ENCODE measurements around the gene USP43.
"Not testable (repeated sequence)": the region's sequence is repeated elsewhere in the genome, so short reads cannot be mapped to it uniquely, and the experiment has no call there.

USP43 gene

GRCh38 chr17:9644910-9645751, at the start of gene USP43 (continued):
- TF ChIP-seq, protein P1, sequence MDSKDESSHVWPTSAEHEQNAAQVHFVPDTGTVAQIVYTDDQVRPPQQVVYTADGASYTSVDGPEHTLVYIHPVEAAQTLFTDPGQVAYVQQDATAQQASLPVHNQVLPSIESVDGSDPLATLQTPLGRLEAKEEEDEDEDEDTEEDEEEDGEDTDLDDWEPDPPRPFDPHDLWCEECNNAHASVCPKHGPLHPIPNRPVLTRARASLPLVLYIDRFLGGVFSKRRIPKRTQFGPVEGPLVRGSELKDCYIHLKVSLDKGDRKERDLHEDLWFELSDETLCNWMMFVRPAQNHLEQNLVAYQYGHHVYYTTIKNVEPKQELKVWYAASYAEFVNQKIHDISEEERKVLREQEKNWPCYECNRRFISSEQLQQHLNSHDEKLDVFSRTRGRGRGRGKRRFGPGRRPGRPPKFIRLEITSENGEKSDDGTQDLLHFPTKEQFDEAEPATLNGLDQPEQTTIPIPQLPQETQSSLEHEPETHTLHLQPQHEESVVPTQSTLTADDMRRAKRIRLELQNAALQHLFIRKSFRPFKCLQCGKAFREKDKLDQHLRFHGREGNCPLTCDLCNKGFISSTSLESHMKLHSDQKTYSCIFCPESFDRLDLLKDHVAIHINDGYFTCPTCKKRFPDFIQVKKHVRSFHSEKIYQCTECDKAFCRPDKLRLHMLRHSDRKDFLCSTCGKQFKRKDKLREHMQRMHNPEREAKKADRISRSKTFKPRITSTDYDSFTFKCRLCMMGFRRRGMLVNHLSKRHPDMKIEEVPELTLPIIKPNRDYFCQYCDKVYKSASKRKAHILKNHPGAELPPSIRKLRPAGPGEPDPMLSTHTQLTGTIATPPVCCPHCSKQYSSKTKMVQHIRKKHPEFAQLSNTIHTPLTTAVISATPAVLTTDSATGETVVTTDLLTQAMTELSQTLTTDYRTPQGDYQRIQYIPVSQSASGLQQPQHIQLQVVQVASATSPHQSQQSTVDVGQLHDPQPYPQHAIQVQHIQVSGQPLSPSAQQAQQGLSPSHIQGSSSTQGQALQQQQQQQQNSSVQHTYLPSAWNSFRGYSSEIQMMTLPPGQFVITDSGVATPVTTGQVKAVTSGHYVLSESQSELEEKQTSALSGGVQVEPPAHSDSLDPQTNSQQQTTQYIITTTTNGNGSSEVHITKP (tag by site-specific recombination; IDR thresholded peaks at IDR 0.05): peak; percentile 48; the same call in 1 of the 2 replicates
- no peak for TF ChIP-seq ZFP41 (tag by site-specific recombination; IDR thresholded peaks at IDR 0.05; ENCODE audit: borderline replicate concordance)
- no peak for TF ChIP-seq ZNF239 (tag by site-specific recombination; IDR thresholded peaks at IDR 0.05)

GRCh38 chr17:9597638-9598037, 47.7 kb upstream of the USP43 start:
- H3K27ac ChIP-seq (ENCODE audit: extremely low read depth, low read depth, low read length); H3K4me3 ChIP-seq (ENCODE audit: low read depth, low read length); POLR2A ChIA-PET; H3K4me1 ChIP-seq (ENCODE audit: control insufficient read depth, insufficient read depth, low read length); H3K9me3 ChIP-seq (ENCODE audit: control insufficient read depth, insufficient read depth, low read depth, low read length); H3K36me3 ChIP-seq (ENCODE audit: control insufficient read depth in 2 of 2, insufficient read depth in 1 of 2, low read length in 2 of 2): not testable (repeated sequence)
- peak; percentile 95 for TF ChIP-seq ZNF596 (tag by site-specific recombination; IDR thresholded peaks at IDR 0.05)
- CTCF ChIA-PET: interaction anchor here (0.5 to 3.1 kb wide), 3 partner anchors 20 to 232 kb away, joined by 3 to 9 read pairs (median 3); no protein-coding TSS in a partner anchor

GRCh38 chr17:9598661-9599060, 46.7 kb upstream of the USP43 start:
- Histone ChIP-seq H3K4me3 (ENCODE audit: low read depth, low read length) (no peak overlapping the region), H3K36me3 (ENCODE audit: control insufficient read depth in 2 of 2, insufficient read depth in 1 of 2, low read length in 2 of 2) (no peaks in the 10 kb centered on the region), H3K27ac (ENCODE audit: extremely low read depth, low read depth, low read length) (no peak overlapping the region), H3K9me3 (ENCODE audit: control insufficient read depth, insufficient read depth, low read depth, low read length) (no peaks in the 10 kb centered on the region), H3K4me1 (ENCODE audit: control insufficient read depth, insufficient read depth, low read length) (no peaks in the 10 kb centered on the region)
- POLR2A ChIA-PET: no interaction called here
- TF ChIP-seq ZNF133 (tag by site-specific recombination; IDR thresholded peaks at IDR 0.05): no peak
- no peak for TF ChIP-seq ZNF175 (tag by site-specific recombination; IDR thresholded peaks at IDR 0.05)
- TF ChIP-seq, protein P2, sequence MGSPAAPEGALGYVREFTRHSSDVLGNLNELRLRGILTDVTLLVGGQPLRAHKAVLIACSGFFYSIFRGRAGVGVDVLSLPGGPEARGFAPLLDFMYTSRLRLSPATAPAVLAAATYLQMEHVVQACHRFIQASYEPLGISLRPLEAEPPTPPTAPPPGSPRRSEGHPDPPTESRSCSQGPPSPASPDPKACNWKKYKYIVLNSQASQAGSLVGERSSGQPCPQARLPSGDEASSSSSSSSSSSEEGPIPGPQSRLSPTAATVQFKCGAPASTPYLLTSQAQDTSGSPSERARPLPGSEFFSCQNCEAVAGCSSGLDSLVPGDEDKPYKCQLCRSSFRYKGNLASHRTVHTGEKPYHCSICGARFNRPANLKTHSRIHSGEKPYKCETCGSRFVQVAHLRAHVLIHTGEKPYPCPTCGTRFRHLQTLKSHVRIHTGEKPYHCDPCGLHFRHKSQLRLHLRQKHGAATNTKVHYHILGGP (tag by site-specific recombination; IDR thresholded peaks at IDR 0.05): no peak
- TF ChIP-seq YY1 (tag by site-specific recombination; IDR thresholded peaks at IDR 0.05): no peak
- no peak for TF ChIP-seq ZNF280D (tag by site-specific recombination; IDR thresholded peaks at IDR 0.05)
- no peak for TF ChIP-seq KLF1 (tag by site-specific recombination; IDR thresholded peaks at IDR 0.05)
- TF ChIP-seq OVOL3 (tag by site-specific recombination; IDR thresholded peaks at IDR 0.05): no peak
- no peak for TF ChIP-seq BCL11B (tag by site-specific recombination; IDR thresholded peaks at IDR 0.05; ENCODE audit: low read depth)
- TF ChIP-seq ZNF211 (tag by site-specific recombination; IDR thresholded peaks at IDR 0.05; ENCODE audit: low read depth): no peak
- no peak for TF ChIP-seq ZNF549 (tag by site-specific recombination; IDR thresholded peaks at IDR 0.05)
- no peak for TF ChIP-seq GLIS2 (tag by site-specific recombination; IDR thresholded peaks at IDR 0.05)
- no peak for TF ChIP-seq ZNF24 (tag by site-specific recombination; IDR thresholded peaks at IDR 0.05)
- CTCF ChIA-PET: no interaction called here

All from HEK293 (cell line).